ENCODE results near the gene CCDC106. TPM values are rescaled to one million over a fixed set of nuclear protein-coding genes. Genes with fewer than 3 reads are reported as not detected.

CCDC106 gene
- total RNA-seq, 2 experiments from 2014 or later, result 29.0 to 30.1 TPM

- no peak for DNase-seq (ENCODE audit: low spot score)
- H3K79me2 ChIP-seq (ENCODE audit: insufficient read depth, low read depth, low read length), result no peaks in the 10 kb centered on the region
- no peak overlapping the region for H3K27ac ChIP-seq (ENCODE audit: low read depth, low read length, poor library complexity, severe bottlenecking)
- TF ChIP-seq, protein P1, sequence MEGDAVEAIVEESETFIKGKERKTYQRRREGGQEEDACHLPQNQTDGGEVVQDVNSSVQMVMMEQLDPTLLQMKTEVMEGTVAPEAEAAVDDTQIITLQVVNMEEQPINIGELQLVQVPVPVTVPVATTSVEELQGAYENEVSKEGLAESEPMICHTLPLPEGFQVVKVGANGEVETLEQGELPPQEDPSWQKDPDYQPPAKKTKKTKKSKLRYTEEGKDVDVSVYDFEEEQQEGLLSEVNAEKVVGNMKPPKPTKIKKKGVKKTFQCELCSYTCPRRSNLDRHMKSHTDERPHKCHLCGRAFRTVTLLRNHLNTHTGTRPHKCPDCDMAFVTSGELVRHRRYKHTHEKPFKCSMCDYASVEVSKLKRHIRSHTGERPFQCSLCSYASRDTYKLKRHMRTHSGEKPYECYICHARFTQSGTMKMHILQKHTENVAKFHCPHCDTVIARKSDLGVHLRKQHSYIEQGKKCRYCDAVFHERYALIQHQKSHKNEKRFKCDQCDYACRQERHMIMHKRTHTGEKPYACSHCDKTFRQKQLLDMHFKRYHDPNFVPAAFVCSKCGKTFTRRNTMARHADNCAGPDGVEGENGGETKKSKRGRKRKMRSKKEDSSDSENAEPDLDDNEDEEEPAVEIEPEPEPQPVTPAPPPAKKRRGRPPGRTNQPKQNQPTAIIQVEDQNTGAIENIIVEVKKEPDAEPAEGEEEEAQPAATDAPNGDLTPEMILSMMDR (conservative IDR thresholded peaks at IDR 0.05; ENCODE audit: low read length), result no peak
- no peak overlapping the region for H3K4me2 ChIP-seq (ENCODE audit: low read length)
- H3K4me3 ChIP-seq (ENCODE audit: low read depth, low read length, poor library complexity, severe bottlenecking), result no peak overlapping the region
- H2AFZ ChIP-seq (ENCODE audit: low read length), result no peak overlapping the region
- ChIA-PET POLR2A (no interaction called here), CTCF (ENCODE audit: unreplicated experiment) (interaction anchor here (0.5 kb wide), 1 partner anchor 11 kb away, joined by 4 read pairs; no protein-coding TSS in a partner anchor)
- intact Hi-C loops (cut with micrococcal nuclease; ENCODE audit: unreplicated experiment), result no loop called here
- H4K20me1 ChIP-seq (ENCODE audit: insufficient read depth, low read length), result no peaks in the 10 kb centered on the region
- no peaks in the 10 kb centered on the region for H3K9me2 ChIP-seq (ENCODE audit: insufficient read depth, low read length)
- no peaks in the 10 kb centered on the region for H3K4me1 ChIP-seq (ENCODE audit: insufficient read depth, low read length, poor library complexity, severe bottlenecking)
- BruUV-seq (replicated peaks), result no TSS peak
- H3K36me3 ChIP-seq (ENCODE audit: insufficient read depth, low read length), result peaks cover 87% of the 10 kb centered on the region
- H3K9me3 ChIP-seq (ENCODE audit: low read length), result no peaks in the 10 kb centered on the region
Measured at GRCh38 chr19:55698256-55698655, 50.2 kb downstream of the CCDC106 start.

GRCh38 chr19:55699221-55699620 is 51.2 kb downstream of the CCDC106 start:
- no peak for DNase-seq (ENCODE audit: low spot score)
- Histone ChIP-seq H3K36me3 (ENCODE audit: insufficient read depth, low read length) (peaks cover 87% of the 10 kb centered on the region), H3K79me2 (ENCODE audit: insufficient read depth, low read depth, low read length) (no peaks in the 10 kb centered on the region), H3K27ac (ENCODE audit: low read depth, low read length, poor library complexity, severe bottlenecking) (no peak overlapping the region), H3K4me1 (ENCODE audit: insufficient read depth, low read length, poor library complexity, severe bottlenecking) (no peaks in the 10 kb centered on the region), H3K9me2 (ENCODE audit: insufficient read depth, low read length) (no peaks in the 10 kb centered on the region), H4K20me1 (ENCODE audit: insufficient read depth, low read length) (no peaks in the 10 kb centered on the region), H3K4me2 (ENCODE audit: low read length) (no peak overlapping the region), H3K4me3 (ENCODE audit: low read depth, low read length, poor library complexity, severe bottlenecking) (no peak overlapping the region), H2AFZ (ENCODE audit: low read length) (no peak overlapping the region), H3K9me3 (ENCODE audit: low read length) (no peaks in the 10 kb centered on the region)
- ChIA-PET CTCF (ENCODE audit: unreplicated experiment) (no interaction called here), POLR2A (no interaction called here)
- TF ChIP-seq EZH2phosphoT487 (IDR thresholded peaks at IDR 0.05; ENCODE audit: borderline replicate concordance, low read depth, low read length), result no peak
- TF ChIP-seq, protein P1 (conservative IDR thresholded peaks at IDR 0.05; ENCODE audit: low read length), result no peak
- no TSS peak for BruUV-seq (replicated peaks)
- intact Hi-C loops (cut with micrococcal nuclease; ENCODE audit: unreplicated experiment), result no loop called here

DNA sequence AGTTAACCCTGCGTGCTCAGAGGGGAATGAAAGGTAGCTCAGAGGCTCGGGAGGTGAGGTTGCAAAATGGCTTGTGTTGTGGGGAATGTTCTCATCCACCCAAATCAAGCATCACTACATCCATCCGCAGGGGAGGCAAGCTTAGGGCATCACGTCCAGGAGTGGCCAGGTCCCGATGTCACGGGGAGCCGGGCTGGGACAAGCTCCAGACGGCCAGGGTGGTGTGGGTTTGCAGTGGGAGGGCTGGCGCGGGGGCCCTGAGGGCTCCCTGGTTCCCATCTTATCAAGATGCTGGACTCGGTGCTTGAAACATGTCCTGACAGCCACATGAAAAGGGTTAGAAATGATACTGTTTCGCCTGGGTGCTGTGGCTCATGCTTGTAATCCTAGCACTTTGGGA is 52.8 kb downstream of the CCDC106 start:
- no peak overlapping the region for H2AFZ ChIP-seq (ENCODE audit: low read length)
- no peaks in the 10 kb centered on the region for H3K79me2 ChIP-seq (ENCODE audit: insufficient read depth, low read depth, low read length)
- no peak overlapping the region for H3K4me2 ChIP-seq (ENCODE audit: low read length)
- H4K20me1 ChIP-seq (ENCODE audit: insufficient read depth, low read length), result no peaks in the 10 kb centered on the region
- no peaks in the 10 kb centered on the region for H3K4me1 ChIP-seq (ENCODE audit: insufficient read depth, low read length, poor library complexity, severe bottlenecking)
- peaks cover 80% of the 10 kb centered on the region for H3K36me3 ChIP-seq (ENCODE audit: insufficient read depth, low read length)
- no peak for DNase-seq (ENCODE audit: low spot score)
- no peak overlapping the region for H3K4me3 ChIP-seq (ENCODE audit: low read depth, low read length, poor library complexity, severe bottlenecking)
- intact Hi-C loops (cut with micrococcal nuclease; ENCODE audit: unreplicated experiment), result no loop called here
- no peaks in the 10 kb centered on the region for H3K9me2 ChIP-seq (ENCODE audit: insufficient read depth, low read length)
- no peak overlapping the region for H3K27ac ChIP-seq (ENCODE audit: low read depth, low read length, poor library complexity, severe bottlenecking)
- H3K9me3 ChIP-seq (ENCODE audit: low read length), result no peaks in the 10 kb centered on the region
- BruUV-seq (replicated peaks), result no TSS peak
- no peak for TF ChIP-seq EZH2phosphoT487 (IDR thresholded peaks at IDR 0.05; ENCODE audit: borderline replicate concordance, low read depth, low read length)
- TF ChIP-seq, protein P1 (conservative IDR thresholded peaks at IDR 0.05; ENCODE audit: low read length), result no peak
- POLR2A ChIA-PET, result no interaction called here
- CTCF ChIA-PET (ENCODE audit: unreplicated experiment), result no interaction called here

Data from OCI-LY7 (cell line).